ENCODE results near the gene KATNAL1. TPM values are rescaled to one million over a fixed set of nuclear protein-coding genes. Genes with fewer than 3 reads are reported as not detected.

The KATNAL1 gene
- total and polyA plus RNA-seq, 10 of the 15 experiments (the other 5 are each of a cell fraction or from before 2014, with no cell fraction given) = 6.5 to 18.7 (median 11.7) TPM

- Histone ChIP-seq H3K9ac (ENCODE audit: control insufficient read depth, insufficient read depth, low read length) (no peak overlapping the region), H3K79me2 (ENCODE audit: control insufficient read depth, insufficient read depth, low read length) (no peaks in the 10 kb centered on the region), H3K27me3 (replicated peaks in 1 of 2; ENCODE audit: control insufficient read depth in 2 of 2, insufficient read depth in 2 of 2, low read length in 1 of 2) (no peaks in the 10 kb centered on the region), H4K20me1 (ENCODE audit: control insufficient read depth, insufficient read depth) (no peaks in the 10 kb centered on the region), H3K36me3 (ENCODE audit: control insufficient read depth in 2 of 2, insufficient read depth in 2 of 2, low read length in 1 of 2) (no peaks in the 10 kb centered on the region), H3K9me3 (replicated peaks; ENCODE audit: control insufficient read depth, insufficient read depth, low read length) (no peaks in the 10 kb centered on the region), H3K4me1 (ENCODE audit: control insufficient read depth, insufficient read depth, low read length) (peaks cover 6% of the 10 kb centered on the region), H2AFZ (ENCODE audit: control insufficient read depth, low read depth, low read length) (no peak overlapping the region), H3K4me2 (ENCODE audit: control insufficient read depth, insufficient read depth) (no peak overlapping the region), H3K4me3 (no peak overlapping the region), H3K27ac (ENCODE audit: control insufficient read depth, insufficient read depth) (no peak overlapping the region)
- ChIA-PET POLR2A (no interaction called here), CTCF (interaction anchor here (0.7 to 1.6 kb wide), 2 partner anchors 21 to 121 kb away, joined by 3 read pairs; no protein-coding TSS in a partner anchor), SMC1A (ENCODE audit: uncharacterized antibody, unreplicated experiment) (no interaction called here), RAD21 (ENCODE audit: unreplicated experiment) (no interaction called here)
- no TSS peak for BruUV-seq (replicated peaks)
- FAIRE-seq = no peak
- no peak for ATAC-seq
- in situ Hi-C loops (cut with MboI) (no loop called here), intact Hi-C loops (cut with micrococcal nuclease; ENCODE audit: unreplicated experiment) (no loop called here)
- TF ChIP-seq ZNF217 (IDR thresholded peaks at IDR 0.05) (no peak), PKNOX1 (IDR thresholded peaks at IDR 0.05) (no peak), BRCA1 (IDR thresholded peaks at IDR 0.05; ENCODE audit: low read depth, low read length) (no peak), GATAD2B (conservative IDR thresholded peaks at IDR 0.05; ENCODE audit: low read depth) (no peak), NFYA (IDR thresholded peaks at IDR 0.05; ENCODE audit: borderline replicate concordance, low read depth, low read length) (no peak), FOXM1 (IDR thresholded peaks at IDR 0.05; ENCODE audit: low read depth, low read length) (no peak), JUNB (IDR thresholded peaks at IDR 0.05) (no peak), SREBF2 (IDR thresholded peaks at IDR 0.05; ENCODE audit: low read length) (no peak), NFIC (IDR thresholded peaks at IDR 0.05; ENCODE audit: low read depth, low read length) (no peak), TARDBP (IDR thresholded peaks at IDR 0.05; ENCODE audit: borderline replicate concordance) (no peak), BMI1 (IDR thresholded peaks at IDR 0.05; ENCODE audit: borderline replicate concordance) (no peak), RCOR1 (conservative IDR thresholded peaks at IDR 0.05; ENCODE audit: low read depth, low read length) (no peak), GABPA (IDR thresholded peaks at IDR 0.05; ENCODE audit: low read depth) (no peak), ATF2 (IDR thresholded peaks at IDR 0.05; ENCODE audit: low read length) (no peak), ZBTB11 (CRISPR knock-in tag; IDR thresholded peaks at IDR 0.05) (no peak), BHLHE40 (IDR thresholded peaks at IDR 0.05; ENCODE audit: borderline replicate concordance in 1 of 2, low read depth in 2 of 2, low read length in 1 of 2) (no peak), CEBPZ (IDR thresholded peaks at IDR 0.05; ENCODE audit: low read depth, low read length) (no peak), ZNF24 (IDR thresholded peaks at IDR 0.05) (no peak)
- no peak for DNase-seq (ENCODE audit: low read depth, low spot score)
- 76% methylated on average over 7 of the region's 7 CpGs for WGBS (ENCODE audit: insufficient coverage, insufficient replicate concordance, low lambda C conversion rate, missing lambda C conversion rate)
Measured at GRCh38 chr13:30322428-30322827, 15.1 kb upstream of the KATNAL1 start.
